AG10803 (cell line): ENCODE data around the gene ETV6.

ENCODE experiments used
- DNase-seq: peaks from one replicate; pipeline ENCODE4 v3.0.0; 2010; ENCODE audit warnings: low read depth
- H3K4me3 ChIP-seq: 2 replicates; pipeline ENCODE4 v1.5.1; 2011; ENCODE audit warnings: mild to moderate bottlenecking, low read length, control low read depth
- TF ChIP-seq, protein P1 (sequence below): conservative IDR thresholded peaks from 2 replicates; pipeline ENCODE4 v1.5.1; 2011; ENCODE audit warnings: mild to moderate bottlenecking, low read length, control low read depth, inconsistent platforms

The ETV6 gene

GRCh38 chr12:11744410-11744801, 94.9 kb downstream of the ETV6 start:
- no peak overlapping the region for H3K4me3 ChIP-seq
- DNase-seq = no peak
- TF ChIP-seq, protein P1, sequence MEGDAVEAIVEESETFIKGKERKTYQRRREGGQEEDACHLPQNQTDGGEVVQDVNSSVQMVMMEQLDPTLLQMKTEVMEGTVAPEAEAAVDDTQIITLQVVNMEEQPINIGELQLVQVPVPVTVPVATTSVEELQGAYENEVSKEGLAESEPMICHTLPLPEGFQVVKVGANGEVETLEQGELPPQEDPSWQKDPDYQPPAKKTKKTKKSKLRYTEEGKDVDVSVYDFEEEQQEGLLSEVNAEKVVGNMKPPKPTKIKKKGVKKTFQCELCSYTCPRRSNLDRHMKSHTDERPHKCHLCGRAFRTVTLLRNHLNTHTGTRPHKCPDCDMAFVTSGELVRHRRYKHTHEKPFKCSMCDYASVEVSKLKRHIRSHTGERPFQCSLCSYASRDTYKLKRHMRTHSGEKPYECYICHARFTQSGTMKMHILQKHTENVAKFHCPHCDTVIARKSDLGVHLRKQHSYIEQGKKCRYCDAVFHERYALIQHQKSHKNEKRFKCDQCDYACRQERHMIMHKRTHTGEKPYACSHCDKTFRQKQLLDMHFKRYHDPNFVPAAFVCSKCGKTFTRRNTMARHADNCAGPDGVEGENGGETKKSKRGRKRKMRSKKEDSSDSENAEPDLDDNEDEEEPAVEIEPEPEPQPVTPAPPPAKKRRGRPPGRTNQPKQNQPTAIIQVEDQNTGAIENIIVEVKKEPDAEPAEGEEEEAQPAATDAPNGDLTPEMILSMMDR = no peak

GRCh38 chr12:11745113-11745512, 95.6 kb downstream of the ETV6 start:
- TF ChIP-seq, protein P1 = no peak
- no peak for DNase-seq
- no peak overlapping the region for H3K4me3 ChIP-seq

DNA sequence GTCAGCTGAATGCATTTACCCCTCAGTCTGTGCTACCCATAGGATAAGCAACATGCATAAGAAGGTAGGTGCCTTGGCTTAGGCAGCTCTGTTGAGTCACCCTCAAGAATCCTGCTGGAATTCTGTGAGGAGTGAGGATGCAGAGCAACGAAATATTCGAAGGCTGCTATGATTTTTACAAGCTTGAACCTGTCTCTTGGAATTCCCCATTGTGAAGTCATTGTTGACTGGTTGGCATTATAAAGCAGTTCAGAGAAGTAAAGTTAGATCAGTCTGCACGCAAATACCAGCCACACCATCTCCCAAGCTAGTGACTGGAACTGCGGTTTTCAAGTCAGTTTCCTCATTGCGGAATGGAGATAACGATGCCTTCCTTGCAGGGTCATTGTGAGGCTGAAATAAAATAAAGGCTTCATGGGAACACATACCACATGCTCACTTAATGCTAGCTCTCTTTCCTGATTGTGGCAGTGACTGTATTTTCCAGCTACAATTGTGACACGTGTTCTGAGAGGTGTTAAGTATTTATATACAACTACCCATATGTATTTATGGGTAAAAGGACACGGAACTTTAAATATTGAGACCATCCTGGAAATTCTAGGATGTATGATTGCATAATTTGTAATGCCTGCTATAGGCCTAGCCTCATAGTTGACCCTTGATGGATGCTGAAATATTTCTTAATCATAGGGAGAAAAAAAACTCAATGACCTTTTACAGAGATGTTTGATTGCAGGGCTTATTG, 96.7 kb downstream of the ETV6 start:
- DNase-seq = peak; percentile 32
- TF ChIP-seq, protein P1 = no peak

GRCh38 chr12:11746940-11747716, 97.7 kb downstream of the ETV6 start:
- H3K4me3 ChIP-seq = no peak overlapping the region

More for the DNA sequence above, 96.7 kb downstream of the ETV6 start:
- no peak overlapping the region for H3K4me3 ChIP-seq

GRCh38 chr12:11747969-11748368, 98.5 kb downstream of the ETV6 start:
- DNase-seq = no peak
- TF ChIP-seq, protein P1 = no peak
- no peak overlapping the region for H3K4me3 ChIP-seq

More at GRCh38 chr12:11746940-11747716, 97.7 kb downstream of the ETV6 start:
- DNase-seq = no peak
- TF ChIP-seq, protein P1 = no peak

- TF ChIP-seq, protein P1 = no peak
- no peak for DNase-seq
- no peak overlapping the region for H3K4me3 ChIP-seq
Observed at GRCh38 chr12:11748903-11749302, 99.4 kb downstream of the ETV6 start.
